K562 (cell line): Measurements from ENCODE around the gene OR2S2. TPM values are rescaled to one million over a fixed set of nuclear protein-coding genes. Genes with fewer than 3 reads are reported as not detected.

Source experiments
- CTCF ChIP-seq, 3 experiments: IDR thresholded peaks in 2 of 3; conservative IDR thresholded peaks in 1 of 3; 2 replicates each; pipeline ENCODE4 v1.5.1; 2011 to 2012; ENCODE audit warnings: low read length in 3 of 3, mild to moderate bottlenecking in 3 of 3, control low read depth in 2 of 3, improper control_type of control experiment in 1 of 3, inconsistent platforms in 1 of 3, low read depth in 1 of 3, mixed read lengths in 1 of 3, moderate library complexity in 1 of 3; ENCODE audit not compliant: insufficient read depth in 2 of 3
- DEAF1 ChIP-seq: fragments of 450-650 bp; formaldehyde crosslinking; IDR thresholded peaks from 2 replicates; pipeline ENCODE4 v1.4.0; 2020; ENCODE audit warnings: mild to moderate bottlenecking, moderate library complexity
- HLTF ChIP-seq: fragments of 450-650 bp; IDR thresholded peaks from 2 replicates; pipeline ENCODE4 v1.6.1; 2016
- KAT2B ChIP-seq: IDR thresholded peaks from one replicate; pipeline ENCODE4 v1.6.1; 2012; ENCODE audit warnings: low read depth, mild to moderate bottlenecking, control low read depth, inconsistent platforms, low read length, moderate library complexity
- NFE2 ChIP-seq: IDR thresholded peaks from 2 replicates; pipeline ENCODE4 v1.6.1; 2014; ENCODE audit warnings: antibody characterized with exemption, low read depth
- NFIC ChIP-seq: fragments of 450-650 bp; IDR thresholded peaks from 2 replicates; pipeline ENCODE4 v1.6.1; 2017; ENCODE audit warnings: mild to moderate bottlenecking, inconsistent platforms
- SMC3 ChIP-seq: conservative IDR thresholded peaks from 2 replicates; pipeline ENCODE4 v1.6.1; 2011; ENCODE audit warnings: low read depth, low read length, improper control_type of control experiment; ENCODE audit not compliant: insufficient read depth
- SNAPC5 ChIP-seq: fragments of 250-450 bp; sonication (Bioruptor Pico); IDR thresholded peaks from 2 replicates; pipeline ENCODE4 v1.8.0; 2021; ENCODE audit warnings: moderate library complexity, mild to moderate bottlenecking, inconsistent platforms
- SP2 ChIP-seq: IDR thresholded peaks from 2 replicates; pipeline ENCODE4 v1.6.1; 2011; ENCODE audit warnings: mild to moderate bottlenecking, low read depth, low read length, moderate library complexity; ENCODE audit not compliant: poor library complexity, severe bottlenecking; ENCODE audit errors: extremely low read depth
- TCF15 ChIP-seq: fragments of 250-450 bp; sonication (Bioruptor Pico); IDR thresholded peaks from 2 replicates; pipeline ENCODE4 v1.8.0; 2022; ENCODE audit warnings: moderate library complexity, mild to moderate bottlenecking, inconsistent platforms
- ZFP1 ChIP-seq: fragments of 450-650 bp; formaldehyde crosslinking; IDR thresholded peaks from 2 replicates; pipeline ENCODE4 v1.4.0; 2020; ENCODE audit warnings: mild to moderate bottlenecking, mixed read lengths
- ZNF224 ChIP-seq: sonication (generic); formaldehyde crosslinking; IDR thresholded peaks from 2 replicates; pipeline ENCODE4 v1.8.0; 2022; ENCODE audit warnings: mild to moderate bottlenecking, missing genetic modification reagents
- ZNF561 ChIP-seq: fragments of 450-650 bp; formaldehyde crosslinking; conservative IDR thresholded peaks from 2 replicates; pipeline ENCODE4 v1.4.0; 2020; ENCODE audit warnings: mild to moderate bottlenecking, moderate library complexity
- polyA plus RNA-seq, 8 experiments: library from polyadenylated mRNA; depleted of rRNA in 4 of 8; stranded (reverse) in 5 of 8; unstranded in 3 of 8; fragments of >200 nt; fragmentation: Nextera tagmentation in 2 of 8; fragmentation: Illumina TruSeq in 1 of 8; extraction: Ambion mirVana in 2 of 8; extraction: Trizol in 1 of 8; gene quantifications; 2 replicates each; pipeline versions ENCODE4 v1.2.1 to v1.2.3, GENCODE V29; 2011 to 2014; ENCODE audit warnings: inconsistent platforms in 1 of 8, missing spikeins in 1 of 8
- total RNA-seq, 7 experiments: library from RNA; depleted of rRNA in 6 of 7; stranded (reverse); fragments of >200 nt in 6 of 7; fragmentation: Illumina TruSeq in 2 of 7; extraction: Trizol in 2 of 7; gene quantifications; 2 replicates each; pipeline versions ENCODE4 v1.2.1 to v1.2.3, GENCODE V29; 2011 to 2021; ENCODE audit warnings: low replicate concordance in 1 of 7

Gene OR2S2
- total and polyA plus RNA-seq, 9 of the 15 experiments (the other 6 are each of a cell fraction or from before 2014, with no cell fraction given) = not detected

- no peak for TF ChIP-seq SNAPC5 (CRISPR knock-in tag)
- TF ChIP-seq SP2 = no peak
- no peak for TF ChIP-seq NFE2
- TF ChIP-seq ZFP1 (CRISPR knock-in tag) = no peak
- no peak for TF ChIP-seq ZNF224
- TF ChIP-seq ZNF561 (CRISPR knock-in tag) = no peak
- TF ChIP-seq DEAF1 (CRISPR knock-in tag) = peak; percentile 53
- no peak for TF ChIP-seq NFIC
- TF ChIP-seq HLTF = no peak
- TF ChIP-seq CTCF (IDR thresholded peaks at IDR 0.05 in 2 of 3, conservative IDR thresholded peaks at IDR 0.05 in 1 of 3; ENCODE audit: insufficient read depth in 2 of 3, low read depth in 1 of 3, low read length in 3 of 3) = peak; percentile 66 to 79 (median 77)
- no peak for TF ChIP-seq KAT2B
- no peak for TF ChIP-seq TCF15 (CRISPR knock-in tag)
- TF ChIP-seq SMC3 = peak; percentile 54; the same call in 1 of the 2 replicates
Measured at GRCh38 chr9:35954942-35955546, 2.9 kb downstream of the OR2S2 start (continued).
